Gastrocnemius medialis (tissue), 4 donors: Measurements from ENCODE around the gene SLC1A7.

Experiments
- CTCF ChIP-seq, 5 experiments: fragments of 450-650 bp in 3 of 5; fragments of 200-600 bp in 2 of 5; sonication (generic) in 2 of 5; IDR thresholded peaks in 4 of 5; conservative IDR thresholded peaks in 1 of 5; 1 replicate in 4 of 5; 2 replicates in 1 of 5; pipeline ENCODE4 v1.5.1; 2016 to 2019; ENCODE audit warnings: antibody characterized with exemption in 5 of 5, mild to moderate bottlenecking in 3 of 5, moderate library complexity in 3 of 5
- POLR2A ChIP-seq, 2 donors: fragments of 450-650 bp; IDR thresholded peaks; one replicate each; pipeline ENCODE4 v1.6.1; 2017; ENCODE audit warnings: antibody characterized with exemption in 2 of 2, mild to moderate bottlenecking in 2 of 2, moderate library complexity in 2 of 2

GRCh38 chr1:53087332-53088285 lies 54.8 kb downstream of the SLC1A7 start:
- TF ChIP-seq POLR2A (IDR thresholded peaks at IDR 0.05): no peak
- no peak for TF ChIP-seq CTCF (IDR thresholded peaks at IDR 0.05 in 4 of 5, conservative IDR thresholded peaks at IDR 0.05 in 1 of 5)
